NOMO-1 treated with DMSO at 0.1 percent for 48 hours (cell line): ENCODE results near the gene TAF4B.
"Not testable (repeated sequence)": the region's sequence is repeated elsewhere in the genome, so short reads cannot be mapped to it uniquely, and the experiment has no call there.

ENCODE experiments used
- DNase-seq: peaks from one replicate; lab custom pipeline; 2025; ENCODE audit not compliant: unreplicated experiment; lab: John Stamatoyannopoulos, UW

The TAF4B gene

GRCh38 chr18:26421503-26421902 is 195.3 kb downstream of the TAF4B start:
- DNase-seq, result no peak

GRCh38 chr18:26421931-26422330 is 195.7 kb downstream of the TAF4B start:
- no peak for DNase-seq

- no peak for DNase-seq
Measured at GRCh38 chr18:26422472-26423162, 196.4 kb downstream of the TAF4B start.

- DNase-seq, result no peak
Measured at GRCh38 chr18:26424428-26425147, 198.3 kb downstream of the TAF4B start.

GRCh38 chr18:26425148-26425531 is 198.9 kb downstream of the TAF4B start:
- DNase-seq, result no peak

GRCh38 chr18:26429535-26430226 is 203.4 kb downstream of the TAF4B start:
- DNase-seq, result no peak

- no peak for DNase-seq
Measured at GRCh38 chr18:26432651-26433424, 206.6 kb downstream of the TAF4B start.

- no peak for DNase-seq
Measured at GRCh38 chr18:26434887-26435286, 208.6 kb downstream of the TAF4B start.

- DNase-seq, result no peak
Measured at GRCh38 chr18:26435415-26436095, 209.3 kb downstream of the TAF4B start.

GRCh38 chr18:26436176-26437051 is 210.2 kb downstream of the TAF4B start:
- DNase-seq, result no peak

GRCh38 chr18:26437634-26438033 is 211.4 kb downstream of the TAF4B start:
- not testable (repeated sequence) for DNase-seq

- DNase-seq, result peak; percentile 20
Measured at GRCh38 chr18:26438980-26439379, 212.7 kb downstream of the TAF4B start.

- no peak for DNase-seq
Measured at GRCh38 chr18:26439537-26439936, 213.3 kb downstream of the TAF4B start.

GRCh38 chr18:26440644-26441043 is 214.4 kb downstream of the TAF4B start:
- no peak for DNase-seq
